D341Med (cell line): ENCODE measurements around the gene HLA-DMB.
"Not testable (repeated sequence)": the region's sequence is repeated elsewhere in the genome, so short reads cannot be mapped to it uniquely, and the experiment has no call there.

Source experiments
- DNase-seq: peaks from one replicate; pipeline ENCODE4 v3.0.0; 2012; ENCODE audit warnings: low spot score

HLA-DMB gene

GRCh38 chr6:32950010-32950409 is 9.2 kb upstream of the HLA-DMB start:
- no peak for DNase-seq

- DNase-seq, result no peak
Observed at GRCh38 chr6:32949113-32949512, 8.3 kb upstream of the HLA-DMB start.

- DNase-seq, result peak; percentile 65
Observed at GRCh38 chr6:32947552-32948465, 7.0 kb upstream of the HLA-DMB start.

GRCh38 chr6:32946893-32947292 is 6.1 kb upstream of the HLA-DMB start:
- DNase-seq, result no peak

GRCh38 chr6:32945953-32946352 is 5.1 kb upstream of the HLA-DMB start:
- no peak for DNase-seq

GRCh38 chr6:32945108-32945760 is 4.4 kb upstream of the HLA-DMB start:
- DNase-seq, result no peak

GRCh38 chr6:32943864-32944649 is 3.2 kb upstream of the HLA-DMB start:
- no peak for DNase-seq

GRCh38 chr6:32942555-32943123 is 1.8 kb upstream of the HLA-DMB start:
- not testable (repeated sequence) for DNase-seq

GRCh38 chr6:32941214-32941768 is 463 bp upstream of the HLA-DMB start:
- DNase-seq, result no peak

GRCh38 chr6:32938494-32938893 is 2.3 kb downstream of the HLA-DMB start:
- no peak for DNase-seq

GRCh38 chr6:32937230-32937633 is 3.6 kb downstream of the HLA-DMB start:
- DNase-seq, result no peak

GRCh38 chr6:32936239-32937152 is 4.3 kb downstream of the HLA-DMB start:
- no peak for DNase-seq

- no peak for DNase-seq
Observed at GRCh38 chr6:32935551-32936238, 5.1 kb downstream of the HLA-DMB start.

GRCh38 chr6:32933661-32934085 is 7.2 kb downstream of the HLA-DMB start:
- peak; percentile 79 for DNase-seq

GRCh38 chr6:32932132-32932868 is 8.5 kb downstream of the HLA-DMB start:
- DNase-seq, result no peak

GRCh38 chr6:32931211-32931610 is 9.6 kb downstream of the HLA-DMB start:
- no peak for DNase-seq

GRCh38 chr6:32922083-32922482 is 18.7 kb downstream of the HLA-DMB start:
- no peak for DNase-seq

- no peak for DNase-seq
Observed at GRCh38 chr6:32920715-32921114, 20.1 kb downstream of the HLA-DMB start.

- no peak for DNase-seq
Observed at GRCh38 chr6:32912951-32913350, 27.9 kb downstream of the HLA-DMB start.
